GM21447 (cell line): ENCODE results near the gene NAPSA.
"Not testable (repeated sequence)": the region's sequence is repeated elsewhere in the genome, so short reads cannot be mapped to it uniquely, and the experiment has no call there.

Experiments used
- ATAC-seq: cut with Tn5 transposase; IDR thresholded peaks from one replicate; pipeline ENCODE4 v1.9.1; 2021; ENCODE audit not compliant: unreplicated experiment

The NAPSA gene

GRCh38 chr19:50331994-50332243 lies 33.5 kb downstream of the NAPSA start:
- no peak for ATAC-seq

- ATAC-seq = no peak
Observed at GRCh38 chr19:50331221-50331993, 34.0 kb downstream of the NAPSA start.

GRCh38 chr19:50330365-50331078 lies 34.9 kb downstream of the NAPSA start:
- no peak for ATAC-seq

GRCh38 chr19:50329926-50330294 lies 35.5 kb downstream of the NAPSA start:
- ATAC-seq = not testable (repeated sequence)

GRCh38 chr19:50329146-50329925 lies 36.1 kb downstream of the NAPSA start, which contains the start of gene KCNC3:
TSS of gene KCNC3 (minus strand) at chr19:50329377. CDS start at chr19:50329082, 295 bp downstream.
- peak; percentile 60 for ATAC-seq

GRCh38 chr19:50328873-50329145 lies 36.6 kb downstream of the NAPSA start:
- peak; percentile 2 for ATAC-seq

- no peak for ATAC-seq
Observed at GRCh38 chr19:50328224-50328872, 37.1 kb downstream of the NAPSA start.

- no peak for ATAC-seq
Observed at GRCh38 chr19:50327461-50328223, 37.8 kb downstream of the NAPSA start.

GRCh38 chr19:50327013-50327412 lies 38.4 kb downstream of the NAPSA start:
- no peak for ATAC-seq

GRCh38 chr19:50326101-50326664 lies 39.3 kb downstream of the NAPSA start:
- ATAC-seq = no peak

- ATAC-seq = no peak
Observed at GRCh38 chr19:50325310-50326100, 39.9 kb downstream of the NAPSA start.

- ATAC-seq = no peak
Observed at GRCh38 chr19:50324331-50324730, 41.1 kb downstream of the NAPSA start.

- ATAC-seq = no peak
Observed at GRCh38 chr19:50323782-50324133, 41.7 kb downstream of the NAPSA start.

GRCh38 chr19:50322931-50323781 lies 42.3 kb downstream of the NAPSA start:
- no peak for ATAC-seq

- ATAC-seq = no peak
Observed at GRCh38 chr19:50322234-50322633, 43.2 kb downstream of the NAPSA start.

- ATAC-seq = no peak
Observed at GRCh38 chr19:50321831-50322230, 43.6 kb downstream of the NAPSA start.

- no peak for ATAC-seq
Observed at GRCh38 chr19:50320596-50320995, 44.8 kb downstream of the NAPSA start.

GRCh38 chr19:50320051-50320450 lies 45.4 kb downstream of the NAPSA start:
- no peak for ATAC-seq

- no peak for ATAC-seq
Observed at GRCh38 chr19:50319156-50319555, 46.3 kb downstream of the NAPSA start.
